Stimulated activated CD8-positive, alpha-beta memory T cell treated with anti-CD3 and anti-CD28 coated beads, Interleukin-15, amount 100 ng/mL, for 4 hours (primary cell): ENCODE measurements around the gene CDH8.

Experiments used
- DNase-seq, 2 donors: peaks; one replicate each; pipeline ENCODE4 v3.0.0-alpha.2; 2020; ENCODE audit warnings: low read depth in 2 of 2

Gene CDH8

DNA sequence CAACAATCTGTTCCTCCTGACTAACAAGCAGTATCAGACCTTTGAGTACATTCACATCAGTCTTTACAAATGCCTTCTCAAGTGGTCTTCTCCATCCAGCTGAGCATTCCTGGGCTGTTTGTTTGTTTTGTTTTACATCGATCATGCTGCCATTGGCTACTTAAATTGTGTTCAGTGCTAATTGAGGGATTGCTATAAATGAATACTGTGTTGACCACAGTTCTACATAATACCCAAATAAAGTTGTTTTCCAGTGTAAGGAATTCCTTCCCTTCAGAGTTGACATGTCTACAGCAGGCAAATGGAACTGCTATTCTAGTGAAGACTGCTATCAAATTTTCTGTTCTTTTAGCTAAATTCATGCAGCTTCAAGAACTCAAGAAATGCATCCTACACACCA, 3.2 kb downstream of the CDH8 start:
- no peak for DNase-seq

DNA sequence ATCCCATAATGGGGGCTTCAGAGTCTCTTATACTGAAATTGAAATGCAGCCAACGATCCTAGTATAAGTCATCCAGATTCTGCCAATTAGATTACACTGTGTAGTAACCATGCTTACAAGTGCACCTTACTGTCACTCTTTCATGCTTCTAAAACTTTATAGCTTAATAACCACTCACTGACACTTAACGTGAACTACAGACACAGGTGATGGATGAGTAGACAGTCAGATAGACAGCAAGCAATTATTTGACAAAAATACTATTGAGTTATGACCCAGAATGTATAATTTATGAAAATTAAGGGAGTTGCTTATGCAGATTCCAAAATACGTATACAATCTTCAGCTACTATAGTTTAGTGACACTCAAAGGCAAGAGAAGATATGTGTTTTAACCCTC, 6.3 kb downstream of the CDH8 start:
- no peak for DNase-seq

DNA sequence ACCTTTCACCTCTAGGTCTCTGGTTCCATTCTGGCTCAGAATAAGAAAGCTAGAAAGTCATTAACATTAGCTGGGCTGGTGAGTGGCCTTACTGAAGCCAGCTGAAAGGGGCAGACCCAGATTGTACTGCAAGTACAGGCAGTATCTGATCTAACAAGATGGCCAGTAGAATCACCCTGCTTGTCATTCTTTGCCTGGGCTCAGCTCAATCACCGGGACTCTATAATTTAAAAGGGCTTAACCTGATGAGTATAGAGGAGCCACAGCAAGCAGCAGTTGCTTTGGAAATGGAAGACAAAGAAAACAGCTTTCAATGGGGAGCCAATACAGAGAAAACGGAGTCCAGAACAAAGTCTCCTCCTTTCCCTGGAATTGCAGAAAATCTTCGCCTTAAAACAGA, 13.6 kb downstream of the CDH8 start:
- no peak for DNase-seq

DNA sequence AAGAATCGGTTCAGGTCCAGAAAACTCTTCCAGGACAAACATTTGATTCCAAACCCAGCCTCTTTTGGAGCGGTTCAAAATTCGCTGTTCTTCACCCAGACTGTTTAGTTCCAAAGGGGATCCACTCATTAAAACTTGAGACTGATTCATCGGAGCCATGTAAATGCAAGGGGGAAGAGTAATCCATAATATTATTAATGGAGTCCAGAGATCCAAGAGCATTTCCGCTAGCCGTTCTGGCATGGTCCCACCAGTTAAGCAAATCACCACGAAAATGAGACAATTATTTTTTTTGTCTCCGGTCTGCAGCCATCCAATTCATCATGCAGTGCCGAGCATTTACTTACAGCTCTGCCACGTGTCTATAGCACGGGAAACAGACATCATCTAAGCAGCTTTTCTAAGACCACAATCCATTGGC, 15.1 kb downstream of the CDH8 start:
- no peak for DNase-seq

DNA sequence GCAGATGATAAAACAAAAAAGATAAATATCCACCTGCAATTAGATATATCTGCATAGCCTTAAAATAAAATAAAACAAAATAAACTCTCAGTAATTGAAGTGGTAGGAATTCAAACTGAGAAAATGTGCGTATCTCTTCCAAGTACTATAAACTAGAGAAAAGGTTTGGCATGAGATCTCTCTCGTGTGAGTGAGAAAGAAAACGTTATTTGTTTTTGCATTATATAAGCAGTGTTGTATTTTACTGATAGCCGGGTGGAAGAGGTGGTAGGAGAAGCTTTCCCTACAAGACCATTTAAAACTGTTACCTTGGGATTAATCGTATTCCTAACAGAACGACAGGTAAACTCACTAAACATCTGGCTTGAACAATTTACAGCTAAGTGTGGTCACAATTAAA, 15.6 kb downstream of the CDH8 start:
- no peak for DNase-seq

DNA sequence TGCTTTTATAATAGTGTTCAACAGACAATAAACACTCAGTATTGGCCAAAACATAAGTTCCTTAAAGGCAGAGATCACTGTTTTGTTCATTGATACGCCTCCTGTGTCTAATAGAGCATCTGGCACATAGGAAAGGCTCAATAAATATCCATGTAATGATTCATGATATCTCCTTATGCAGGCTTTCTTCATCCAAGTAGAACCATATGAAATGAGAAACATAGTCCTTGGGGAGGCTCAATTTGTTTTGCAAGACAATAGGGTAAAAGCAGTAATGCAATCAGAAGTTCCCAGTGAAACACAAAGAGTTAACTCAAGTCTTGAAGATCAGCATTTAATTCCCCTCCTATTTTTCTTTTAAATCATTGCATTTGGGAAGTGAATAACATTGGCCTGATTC, 16.4 kb downstream of the CDH8 start:
- no peak for DNase-seq

DNA sequence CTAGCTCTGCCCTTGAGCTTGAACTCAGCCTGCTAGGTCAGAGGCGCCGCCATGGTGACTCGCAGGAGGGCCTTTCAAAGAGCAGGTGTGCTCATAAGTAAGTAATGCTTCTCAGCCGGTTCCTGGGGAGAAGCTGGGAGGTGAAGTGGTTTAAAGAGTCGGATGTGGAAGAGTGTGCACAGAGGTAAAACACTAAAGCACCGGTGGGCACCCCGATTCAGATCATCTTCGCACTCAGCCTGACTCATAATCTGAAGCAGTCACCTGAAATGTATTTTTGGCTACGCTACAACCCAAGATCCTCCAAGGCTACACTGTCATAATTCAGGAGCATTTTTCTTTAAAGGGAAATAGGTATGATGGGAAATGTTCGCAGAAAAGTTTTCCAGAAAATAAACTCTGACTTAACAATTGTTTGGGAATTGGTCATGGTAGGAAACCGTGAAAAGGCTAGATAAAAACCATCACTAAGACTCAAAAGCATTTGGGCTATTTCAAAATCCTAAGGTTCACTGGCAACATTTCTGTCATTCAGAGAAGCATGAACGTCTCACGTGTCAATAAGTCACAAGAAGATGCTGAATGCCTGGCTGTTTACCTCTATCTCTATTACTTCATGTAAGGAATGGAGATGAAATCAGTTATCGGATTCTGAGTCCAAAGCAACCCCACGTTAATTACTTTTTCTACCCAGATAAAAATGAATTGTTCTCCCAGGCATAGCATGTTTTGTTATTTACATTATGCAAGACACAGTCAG, 17.8 kb downstream of the CDH8 start:
- DNase-seq: no peak

DNA sequence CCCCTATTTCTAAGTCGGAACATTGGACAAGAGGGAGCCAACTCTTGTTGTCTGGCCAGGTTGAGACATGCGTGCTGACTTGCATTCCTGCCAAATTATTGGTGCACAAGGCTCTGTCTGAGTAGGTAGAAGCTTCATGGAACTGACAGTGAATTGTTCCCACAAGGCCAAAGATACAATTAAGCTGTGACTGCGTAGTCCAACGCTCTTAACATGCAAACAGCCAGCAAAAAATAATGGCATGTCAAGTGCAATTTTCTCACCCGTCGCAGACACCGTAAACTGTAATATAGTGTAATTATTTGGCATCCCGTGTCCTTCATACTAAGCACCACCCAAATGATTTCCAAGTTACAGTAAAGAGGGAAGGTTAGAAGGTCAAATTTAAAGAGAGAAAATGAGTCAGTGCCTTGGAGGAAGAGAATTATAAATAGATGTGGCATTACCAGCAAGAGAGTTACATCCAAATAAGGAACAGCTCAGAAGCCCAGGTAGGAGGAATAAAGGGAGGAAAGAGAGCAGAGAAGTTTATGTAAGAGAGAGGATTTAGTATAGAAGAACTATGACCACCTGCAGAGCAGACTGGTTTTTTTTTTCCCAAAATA, 21.8 kb downstream of the CDH8 start:
- no peak for DNase-seq

DNA sequence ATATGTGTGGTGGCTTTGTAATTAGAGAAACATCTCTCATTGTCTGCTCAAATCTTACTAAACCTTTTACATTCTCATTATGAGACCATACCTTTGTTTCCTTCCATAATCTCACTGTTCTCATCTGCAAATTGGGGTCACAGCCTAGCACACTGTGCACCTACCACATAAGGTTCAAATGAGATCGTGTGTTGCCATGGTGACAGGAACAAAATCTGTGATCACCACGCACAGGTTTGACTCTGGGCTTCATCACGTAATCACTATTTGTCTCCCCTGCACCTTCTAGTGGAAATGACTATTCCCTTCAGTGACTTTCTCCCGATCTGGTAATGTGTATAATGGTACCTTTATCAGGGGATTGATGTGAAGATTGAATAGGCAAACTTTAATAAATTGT, 26.1 kb downstream of the CDH8 start:
- DNase-seq: no peak

DNA sequence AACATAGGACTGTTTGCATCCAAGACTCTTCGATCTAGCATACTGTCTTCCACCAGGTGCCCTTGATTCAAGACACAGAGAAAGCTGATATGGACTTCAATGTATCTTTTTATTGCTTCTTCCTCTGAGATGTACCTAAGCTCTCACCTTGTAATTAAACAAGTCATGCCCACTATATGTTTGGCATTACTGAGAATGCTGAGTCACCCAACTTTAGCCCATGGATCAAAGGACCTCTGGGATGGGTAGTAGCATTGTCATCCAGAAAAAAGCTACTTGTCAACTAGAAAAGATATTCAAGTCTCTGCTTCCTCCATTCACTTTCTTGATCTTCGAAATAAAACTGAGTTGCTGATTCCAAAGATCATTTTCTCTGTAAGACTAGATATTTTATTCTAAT, 37.8 kb downstream of the CDH8 start:
- DNase-seq: no peak

DNA sequence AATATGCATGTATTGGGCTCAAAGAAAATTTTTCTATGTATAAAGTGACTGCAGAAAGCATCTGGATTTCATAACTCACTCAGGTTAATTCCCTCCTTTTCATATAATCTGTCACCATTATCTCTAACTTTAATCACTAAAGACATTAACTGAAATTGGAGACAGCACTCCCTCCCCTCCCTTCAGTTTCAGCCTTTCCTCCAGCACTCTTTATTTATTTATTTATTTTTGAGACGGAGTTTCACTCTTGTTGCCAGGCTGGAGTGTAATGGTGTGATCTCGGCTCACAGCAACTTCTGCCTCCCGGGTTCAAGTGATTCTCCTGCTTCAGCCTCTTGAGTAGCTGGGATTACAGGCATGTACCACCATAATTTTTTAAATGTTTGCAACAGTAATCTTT, 43.1 kb downstream of the CDH8 start:
- DNase-seq: no peak

DNA sequence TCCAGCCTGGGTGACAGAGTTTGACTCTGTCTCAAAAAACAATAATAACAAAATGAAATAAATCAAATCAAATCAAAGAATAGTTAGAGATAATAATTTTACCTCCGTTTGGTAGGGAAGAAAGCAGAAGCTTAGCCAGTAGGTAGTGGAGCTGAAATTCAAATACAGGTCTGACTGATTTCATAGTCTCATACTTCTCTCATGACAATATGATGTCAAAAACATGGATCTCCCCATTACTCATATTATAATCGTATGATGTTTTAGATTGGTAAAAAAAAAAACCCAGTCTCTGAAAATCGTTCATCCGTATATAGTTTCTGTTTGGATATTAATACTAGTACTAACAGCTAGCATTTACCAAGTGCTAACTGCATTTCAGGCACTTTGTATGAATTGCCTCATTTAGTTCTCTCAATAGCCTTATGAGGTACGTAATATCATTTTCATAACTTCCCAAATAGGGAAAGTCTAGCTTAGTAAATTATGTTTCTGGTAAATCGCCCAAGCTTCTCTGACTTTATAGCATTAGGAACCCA, 48.7 kb downstream of the CDH8 start:
- DNase-seq: no peak

DNA sequence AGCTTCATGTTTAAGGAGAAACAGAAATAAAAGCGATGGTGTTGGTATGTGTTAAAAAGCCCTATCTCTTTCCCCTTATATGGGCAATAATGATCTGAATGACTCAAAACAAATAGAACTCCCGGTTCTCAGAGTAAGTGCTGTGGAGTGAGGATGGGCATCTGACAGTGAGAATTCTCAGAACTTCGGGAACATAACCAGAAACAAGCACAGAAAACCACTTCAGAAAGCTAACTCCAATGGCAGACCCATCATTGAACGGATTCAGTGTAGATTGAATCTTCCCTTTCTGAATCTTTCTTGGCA, 67.2 kb downstream of the CDH8 start:
- DNase-seq: no peak

DNA sequence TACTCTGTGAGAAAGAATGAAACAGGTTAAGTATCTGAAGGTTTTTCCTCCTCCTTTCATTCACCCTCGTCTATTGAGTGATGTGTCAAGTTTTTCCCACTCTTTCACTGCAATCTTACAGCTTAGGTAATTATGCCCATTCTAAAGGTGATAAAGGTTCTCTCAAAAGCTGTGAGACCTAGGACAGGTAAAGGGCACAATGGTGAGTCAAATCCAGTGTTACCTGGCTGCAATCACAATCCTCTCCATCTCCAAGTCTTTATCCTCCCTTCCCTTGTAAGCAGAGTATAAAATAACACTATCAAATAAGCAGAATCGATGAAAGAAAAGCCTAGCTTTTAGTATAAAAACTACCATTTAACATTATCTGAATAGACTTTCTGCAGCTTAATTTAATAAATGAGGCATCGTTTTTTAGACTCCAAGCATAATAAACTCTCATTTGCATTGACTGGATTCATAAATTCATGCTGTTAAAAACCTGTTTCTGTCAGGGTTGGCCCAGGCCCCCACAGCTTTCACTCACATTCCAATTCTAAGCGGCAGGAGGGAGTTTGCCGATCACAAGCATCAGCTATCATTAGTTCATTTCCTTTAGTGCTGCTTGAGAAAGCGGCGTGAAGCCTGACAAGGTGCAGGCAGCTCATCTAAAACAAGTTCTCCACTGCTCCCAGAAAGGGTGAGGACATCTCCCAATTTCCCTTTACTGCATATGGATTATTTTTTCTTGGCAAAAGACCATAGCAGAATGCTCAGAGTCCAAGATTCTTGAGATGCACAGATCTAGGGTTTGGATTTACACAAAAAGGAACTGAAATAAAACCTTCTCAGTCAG, 67.8 kb downstream of the CDH8 start:
- DNase-seq: no peak

DNA sequence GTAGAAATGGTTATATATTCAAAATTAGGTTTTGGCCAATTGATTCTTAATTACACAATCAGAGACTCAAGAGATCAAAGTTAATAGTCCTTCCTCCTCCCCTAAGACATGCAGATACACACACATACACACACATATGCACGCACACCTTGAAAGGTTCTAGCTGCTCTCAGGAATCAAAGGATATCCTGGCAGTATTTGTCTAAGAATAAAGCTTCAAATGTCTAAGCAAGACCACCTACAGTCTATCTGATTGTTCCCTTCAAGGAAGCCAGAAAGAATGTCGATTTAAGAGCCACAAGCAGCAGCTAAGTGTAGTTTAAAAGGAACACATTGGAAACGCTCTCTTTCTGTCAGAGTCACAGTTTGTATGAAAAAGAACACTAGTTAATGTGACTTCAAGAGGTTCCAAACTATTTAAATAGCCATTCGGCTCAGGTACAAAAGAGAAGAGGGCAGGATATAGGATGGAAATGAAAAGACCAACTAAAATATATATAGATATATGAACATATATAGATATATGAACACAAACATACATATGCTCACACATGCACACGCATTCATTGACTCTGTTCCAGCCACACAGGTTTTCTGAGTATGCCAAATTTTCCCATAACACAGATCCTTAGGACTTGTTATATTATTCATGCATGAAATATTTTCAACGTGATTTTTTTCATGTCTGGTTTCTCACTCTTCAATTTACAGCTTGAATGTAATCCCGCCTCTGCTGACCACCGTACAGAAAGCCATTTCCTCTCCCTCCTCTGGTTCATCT, 79.0 kb downstream of the CDH8 start:
- DNase-seq: no peak

DNA sequence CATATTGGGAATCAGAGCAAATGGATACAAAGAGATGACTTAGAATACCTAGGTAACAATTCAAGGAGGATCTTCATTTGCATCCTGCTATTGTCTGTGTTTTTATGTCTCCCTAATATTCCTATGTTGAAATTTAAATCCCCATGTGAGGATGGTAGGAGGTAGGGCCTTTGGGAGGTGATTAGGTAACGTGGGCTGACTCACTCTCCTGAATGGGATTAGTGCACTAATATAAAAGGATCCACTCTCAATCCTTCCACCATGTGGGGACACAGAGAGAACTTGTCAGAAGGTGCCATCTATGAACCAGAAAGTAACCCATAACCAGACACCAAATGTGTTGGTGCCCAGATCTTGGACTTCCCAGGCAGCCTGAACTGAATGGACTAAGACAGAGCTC, 83.4 kb downstream of the CDH8 start:
- DNase-seq: no peak

DNA sequence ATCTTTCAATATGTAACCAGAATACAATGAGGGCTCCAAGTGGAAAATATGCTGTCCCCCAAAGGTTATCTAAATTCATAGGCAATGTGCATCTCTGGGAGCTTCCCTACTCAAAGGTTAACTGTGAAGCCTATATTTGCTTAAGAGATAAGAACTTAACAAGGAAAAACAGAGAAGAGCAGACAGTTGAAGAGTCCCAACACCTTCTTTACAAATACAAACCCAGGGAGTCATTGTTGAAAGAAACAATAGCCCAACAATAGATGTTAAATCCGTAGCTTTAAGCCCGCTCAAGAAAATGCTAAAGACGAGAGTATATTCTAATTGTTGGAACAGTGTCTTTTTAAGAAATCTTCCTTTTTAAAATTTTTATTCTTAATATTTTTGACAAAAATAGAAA, 87.8 kb downstream of the CDH8 start:
- DNase-seq: no peak

DNA sequence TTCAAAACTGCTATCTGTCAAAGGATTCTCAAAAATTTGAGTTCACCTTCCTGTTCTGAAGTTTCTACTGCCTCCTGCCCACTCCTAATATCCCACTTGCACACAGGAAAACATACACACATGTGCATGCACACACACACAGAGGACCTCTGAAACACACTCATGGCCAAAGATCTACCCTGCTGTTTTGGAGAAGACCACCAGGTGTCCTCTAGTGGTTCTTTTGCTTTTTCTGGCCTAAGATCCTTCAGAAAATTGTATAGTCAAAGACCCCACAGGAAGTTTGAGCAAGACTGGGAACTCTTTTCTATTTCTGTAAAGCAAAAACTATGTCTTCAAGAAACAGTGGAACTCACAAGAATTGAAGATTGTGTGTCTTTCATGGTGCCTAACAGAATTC, 90.2 kb downstream of the CDH8 start:
- DNase-seq: no peak

DNA sequence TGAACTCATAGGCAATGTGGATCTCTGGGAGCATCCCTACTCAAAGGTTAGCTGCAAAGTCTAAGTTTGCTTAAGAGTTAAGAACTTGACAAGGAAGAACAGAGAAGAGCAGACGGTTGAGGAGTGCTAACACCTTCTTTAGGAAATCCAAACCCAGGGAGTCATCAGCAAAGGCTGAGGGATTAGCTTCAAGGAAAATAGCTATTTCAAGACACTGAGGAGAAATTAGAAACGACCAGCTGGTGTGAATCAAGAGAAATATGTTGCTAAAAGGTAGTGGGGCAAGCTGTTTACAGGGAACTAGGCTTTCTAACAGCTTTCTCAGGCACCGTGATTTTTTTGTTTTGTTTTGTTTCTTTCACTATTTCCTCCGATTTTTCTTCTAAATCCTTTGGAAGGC, 90.7 kb downstream of the CDH8 start:
- no peak for DNase-seq

DNA sequence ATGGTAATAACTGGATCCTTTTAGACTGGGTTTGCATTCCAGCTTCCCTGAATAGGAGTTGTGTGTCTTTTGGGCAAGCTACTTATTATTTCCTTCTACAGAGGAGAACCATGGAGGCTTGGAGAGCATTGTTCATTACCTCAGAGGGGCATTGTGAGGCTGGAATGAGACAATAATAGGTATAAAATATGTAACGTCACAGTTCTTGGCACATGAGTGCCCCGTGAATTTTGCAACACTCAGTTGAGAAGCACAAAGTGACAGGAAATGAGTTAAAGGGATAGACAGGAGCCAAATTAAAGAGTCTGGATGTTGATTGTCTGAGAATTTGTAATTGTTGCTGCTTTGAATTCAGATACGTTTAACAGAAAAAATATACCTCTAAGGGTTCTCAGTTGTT, 92.2 kb downstream of the CDH8 start:
- no peak for DNase-seq

DNA sequence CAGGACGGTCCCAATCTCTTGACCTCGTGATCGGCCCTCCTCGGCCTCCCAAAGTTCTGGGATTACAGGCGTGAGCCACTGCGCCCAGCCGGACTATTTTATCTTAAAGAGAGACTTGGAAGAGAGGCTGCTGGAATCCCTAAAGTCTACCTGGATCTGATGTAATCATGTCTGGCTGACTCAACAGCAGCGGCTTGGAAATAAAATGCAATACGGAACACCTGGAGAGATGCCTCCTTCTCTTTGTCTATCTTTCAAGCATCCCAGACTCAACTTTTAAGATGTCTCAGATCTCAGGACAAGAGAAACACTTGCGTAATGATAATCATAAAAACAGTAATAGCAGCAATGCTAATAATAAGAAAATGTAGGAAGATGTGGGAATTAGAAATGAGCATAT, 95.6 kb downstream of the CDH8 start:
- DNase-seq: no peak

DNA sequence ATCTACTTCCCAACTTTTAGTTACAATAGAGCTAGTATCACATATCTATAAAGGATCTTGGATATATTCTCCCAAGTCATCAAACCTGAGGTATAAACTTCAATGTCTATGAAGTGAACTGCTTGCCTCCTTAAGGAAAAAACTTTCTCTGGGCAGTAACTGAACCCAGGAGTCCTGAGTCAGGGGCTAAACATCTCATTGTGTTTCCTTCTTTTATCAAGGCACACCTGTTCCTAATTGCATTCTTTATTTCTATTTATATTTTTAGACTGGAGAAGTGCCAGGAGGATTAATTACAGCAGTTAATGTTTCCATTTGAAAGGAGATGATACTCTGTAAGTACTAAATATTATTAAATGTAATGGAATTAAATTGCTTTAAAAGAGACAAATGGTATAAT, 98.6 kb downstream of the CDH8 start:
- DNase-seq: no peak
